DMS53 treated with DMSO at 0.1 percent for 48 hours (cell line): ENCODE results near the gene COL5A3.
"Not testable (repeated sequence)": the region's sequence is repeated elsewhere in the genome, so short reads cannot be mapped to it uniquely, and the experiment has no call there.

Experiments used
- DNase-seq: peaks from one replicate; lab custom pipeline; 2025; ENCODE audit not compliant: unreplicated experiment; lab: John Stamatoyannopoulos, UW

The COL5A3 gene

GRCh38 chr19:9972103-9972502 lies 38.2 kb downstream of the COL5A3 start:
- no peak for DNase-seq

GRCh38 chr19:9971166-9971897 lies 39.0 kb downstream of the COL5A3 start:
- no peak for DNase-seq

- no peak for DNase-seq
Observed at GRCh38 chr19:9970481-9970880, 39.8 kb downstream of the COL5A3 start.

- no peak for DNase-seq
Observed at GRCh38 chr19:9969688-9969975, 40.7 kb downstream of the COL5A3 start.

- no peak for DNase-seq
Observed at GRCh38 chr19:9968820-9969687, 41.2 kb downstream of the COL5A3 start.

GRCh38 chr19:9967326-9967725 lies 43.0 kb downstream of the COL5A3 start:
- no peak for DNase-seq

- DNase-seq = no peak
Observed at GRCh38 chr19:9966448-9966847, 43.9 kb downstream of the COL5A3 start.

GRCh38 chr19:9966024-9966423 lies 44.3 kb downstream of the COL5A3 start:
- no peak for DNase-seq

GRCh38 chr19:9962623-9963290 lies 47.5 kb downstream of the COL5A3 start:
- DNase-seq = no peak

- DNase-seq = no peak
Observed at GRCh38 chr19:9961103-9961502, 49.2 kb downstream of the COL5A3 start.

- DNase-seq = no peak
Observed at GRCh38 chr19:9958379-9958821, 51.9 kb downstream of the COL5A3 start.

- no peak for DNase-seq
Observed at GRCh38 chr19:9956956-9957355, 53.3 kb downstream of the COL5A3 start.

GRCh38 chr19:9953802-9954542 lies 56.3 kb downstream of the COL5A3 start:
- DNase-seq = no peak

GRCh38 chr19:9952276-9952675 lies 58.0 kb downstream of the COL5A3 start:
- no peak for DNase-seq

GRCh38 chr19:9947441-9947840 lies 62.9 kb downstream of the COL5A3 start:
- no peak for DNase-seq

- not testable (repeated sequence) for DNase-seq
Observed at GRCh38 chr19:9946528-9947125, 63.7 kb downstream of the COL5A3 start.

GRCh38 chr19:9945319-9945966 lies 64.9 kb downstream of the COL5A3 start:
- no peak for DNase-seq

GRCh38 chr19:9943744-9944143 lies 66.6 kb downstream of the COL5A3 start:
- no peak for DNase-seq

GRCh38 chr19:9941671-9942070 lies 68.6 kb downstream of the COL5A3 start:
- no peak for DNase-seq

- DNase-seq = no peak
Observed at GRCh38 chr19:9941231-9941630, 69.1 kb downstream of the COL5A3 start.
